ENCODE results near the gene HEPACAM.

DNA sequence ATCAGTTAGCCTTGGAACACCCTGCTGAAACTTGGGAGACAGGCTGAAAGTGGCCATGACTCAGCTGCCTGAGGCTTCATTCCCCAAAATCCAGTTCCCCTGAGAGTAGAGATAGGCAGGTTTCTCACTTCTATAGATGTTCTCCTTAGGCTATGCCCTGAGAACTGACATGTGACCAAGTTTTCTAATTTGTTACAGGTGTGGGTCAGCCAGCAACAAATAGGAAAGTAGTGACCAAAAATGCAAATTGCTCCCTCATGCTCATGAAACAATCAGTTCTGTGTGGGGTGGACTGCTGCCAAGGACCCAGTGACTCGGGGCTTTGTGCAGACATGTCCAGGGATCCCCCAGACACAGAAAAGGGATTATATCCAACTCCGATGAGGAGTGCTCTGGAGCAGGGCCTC lies 10.9 kb upstream of the HEPACAM start:
- TF ChIP-seq POLR2A (IDR thresholded peaks at IDR 0.05), result no peak
- no peak for TF ChIP-seq CTCF (IDR thresholded peaks at IDR 0.05)

Data from right lobe of liver (tissue), 4 donors.